Uterus (tissue), 2 donors: Measurements from ENCODE around the gene USP4.
"Not testable (repeated sequence)": the region's sequence is repeated elsewhere in the genome, so short reads cannot be mapped to it uniquely, and the experiment has no call there.

ENCODE experiments used
- CTCF ChIP-seq, 4 experiments: fragments of 200-600 bp in 2 of 4; fragments of 450-650 bp in 2 of 4; sonication (generic) in 2 of 4; IDR thresholded peaks; one replicate each; pipeline ENCODE4 v1.5.1; 2016 to 2019; ENCODE audit warnings: antibody characterized with exemption in 4 of 4, mild to moderate bottlenecking in 2 of 4, moderate library complexity in 1 of 4
- POLR2A ChIP-seq, 2 donors: fragments of 450-650 bp; IDR thresholded peaks; one replicate each; pipeline ENCODE4 v1.6.1; 2016; ENCODE audit warnings: antibody characterized with exemption in 2 of 2, mild to moderate bottlenecking in 1 of 2, moderate library complexity in 1 of 2

GRCh38 chr3:49228817-49229216 is 111.0 kb downstream of the USP4 start:
- TF ChIP-seq CTCF, POLR2A (IDR thresholded peaks at IDR 0.05): not testable (repeated sequence)
